GM18867 (cell line): Measurements from ENCODE around the gene RAP1A.

Source experiments
- ATAC-seq: cut with Tn5 transposase; IDR thresholded peaks from one replicate; pipeline ENCODE4 v1.9.1; 2021; ENCODE audit warnings: mild to moderate bottlenecking, moderate library complexity; ENCODE audit not compliant: unreplicated experiment

Gene RAP1A

GRCh38 chr1:111619635-111620440 lies at the start of gene RAP1A:
RAP1A (plus strand) TSS chr1:111619789; CDS start chr1:111691361, 71,572 bp downstream.
- peak; percentile 59 for ATAC-seq

- ATAC-seq: no peak
These were observed 49.7 kb upstream of the RAP1A start for GRCh38 chr1:111569913-111570312.

- peak; percentile 54 for ATAC-seq
These were observed 48.8 kb upstream of the RAP1A start for GRCh38 chr1:111570781-111571181.

GRCh38 chr1:111571239-111571638 lies 48.4 kb upstream of the RAP1A start:
- ATAC-seq: no peak

GRCh38 chr1:111571987-111572386 lies 47.6 kb upstream of the RAP1A start:
- no peak for ATAC-seq

- no peak for ATAC-seq
These were observed 43.0 kb upstream of the RAP1A start for GRCh38 chr1:111576547-111576946.

- no peak for ATAC-seq
These were observed 41.8 kb upstream of the RAP1A start for GRCh38 chr1:111577814-111578213.

- ATAC-seq: no peak
These were observed 38.4 kb upstream of the RAP1A start for GRCh38 chr1:111581166-111581565.

GRCh38 chr1:111582016-111582415 lies 37.6 kb upstream of the RAP1A start:
- no peak for ATAC-seq

- no peak for ATAC-seq
These were observed 36.7 kb upstream of the RAP1A start for GRCh38 chr1:111582644-111583618.

- no peak for ATAC-seq
These were observed 34.0 kb upstream of the RAP1A start for GRCh38 chr1:111585447-111586086.

GRCh38 chr1:111586112-111586511 lies 33.5 kb upstream of the RAP1A start:
- no peak for ATAC-seq

- ATAC-seq: no peak
These were observed 31.9 kb upstream of the RAP1A start for GRCh38 chr1:111587509-111588174.

GRCh38 chr1:111591937-111592336 lies 27.7 kb upstream of the RAP1A start:
- no peak for ATAC-seq

GRCh38 chr1:111592389-111593361 lies 26.9 kb upstream of the RAP1A start:
- peak; percentile 87 for ATAC-seq

- no peak for ATAC-seq
These were observed 25.9 kb upstream of the RAP1A start for GRCh38 chr1:111593403-111594305.

GRCh38 chr1:111594306-111594693 lies 25.3 kb upstream of the RAP1A start:
- no peak for ATAC-seq

- no peak for ATAC-seq
These were observed 23.8 kb upstream of the RAP1A start for GRCh38 chr1:111595807-111596206.
